ENCODE results near the gene ATL1.
"Not testable (repeated sequence)": the region's sequence is repeated elsewhere in the genome, so short reads cannot be mapped to it uniquely, and the experiment has no call there.

Gene ATL1

GRCh38 chr14:50602035-50602434, 42.1 kb downstream of the ATL1 start:
- DNase-seq (ENCODE audit: low read depth): no peak

DNA sequence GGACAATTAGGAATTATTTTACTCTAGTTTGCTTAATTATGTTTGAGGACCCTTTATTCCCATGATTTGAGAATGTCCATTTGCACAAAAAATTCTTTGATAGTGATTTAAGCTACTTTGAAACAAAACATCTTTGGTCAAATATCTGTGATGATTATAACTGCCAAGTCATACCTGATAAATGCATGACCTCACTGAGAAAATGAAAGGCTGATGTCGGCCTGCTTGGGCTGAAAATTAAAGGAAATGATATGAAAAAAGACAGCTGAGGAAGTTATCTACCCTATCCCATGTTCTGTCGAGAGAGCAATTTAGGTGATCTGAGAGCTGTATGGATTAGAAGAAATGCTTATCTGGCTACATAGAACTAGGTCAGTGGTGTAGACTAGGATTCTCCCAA, 43.6 kb downstream of the ATL1 start:
- peak; percentile 26 for DNase-seq (ENCODE audit: low read depth)

DNA sequence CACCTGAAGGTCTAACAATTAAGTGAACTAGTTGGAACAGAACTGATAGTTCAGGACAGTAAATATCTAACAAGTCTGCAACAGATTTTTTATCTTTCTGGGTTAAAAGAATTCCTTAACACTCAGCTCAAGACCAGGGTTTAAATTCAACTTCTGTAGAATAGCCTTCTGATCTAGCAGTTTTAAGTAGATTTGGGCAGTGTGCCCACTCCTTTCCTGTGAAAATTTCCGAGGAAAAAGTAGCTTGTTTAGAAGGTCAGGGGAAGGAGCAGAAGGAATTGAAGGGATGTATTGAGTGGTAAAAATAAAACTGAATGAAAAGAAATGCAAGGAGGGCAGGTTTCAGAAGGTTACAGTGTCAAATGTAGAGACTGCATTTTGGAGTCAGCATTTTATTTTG, 45.8 kb downstream of the ATL1 start:
- DNase-seq (ENCODE audit: low read depth): peak; percentile 21

DNA sequence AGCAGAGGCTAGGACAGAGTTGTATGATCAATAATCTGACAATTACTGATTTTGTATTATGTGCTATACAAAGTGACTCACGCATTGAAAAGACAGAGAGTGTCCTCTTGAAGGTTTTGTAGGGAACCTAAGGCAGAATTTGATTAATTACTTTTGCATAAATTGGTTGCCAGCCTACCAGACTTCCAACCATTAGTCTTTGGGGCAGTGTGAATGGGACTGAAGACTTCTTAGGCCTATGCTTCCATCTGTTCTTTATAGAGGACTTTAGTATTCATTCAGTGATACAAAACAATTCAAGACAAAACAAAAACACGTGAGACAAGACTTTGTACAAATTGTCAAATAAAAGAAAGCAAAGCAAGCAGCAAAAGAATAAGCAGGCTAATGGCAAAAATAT, 46.5 kb downstream of the ATL1 start:
- no peak for DNase-seq (ENCODE audit: low read depth)

GRCh38 chr14:50607181-50607580, 47.2 kb downstream of the ATL1 start:
- no peak for DNase-seq (ENCODE audit: low read depth)

- DNase-seq (ENCODE audit: low read depth): no peak
Measured at GRCh38 chr14:50607761-50608160, 47.8 kb downstream of the ATL1 start.

GRCh38 chr14:50608302-50608851, 48.4 kb downstream of the ATL1 start:
- no peak for DNase-seq (ENCODE audit: low read depth)

DNA sequence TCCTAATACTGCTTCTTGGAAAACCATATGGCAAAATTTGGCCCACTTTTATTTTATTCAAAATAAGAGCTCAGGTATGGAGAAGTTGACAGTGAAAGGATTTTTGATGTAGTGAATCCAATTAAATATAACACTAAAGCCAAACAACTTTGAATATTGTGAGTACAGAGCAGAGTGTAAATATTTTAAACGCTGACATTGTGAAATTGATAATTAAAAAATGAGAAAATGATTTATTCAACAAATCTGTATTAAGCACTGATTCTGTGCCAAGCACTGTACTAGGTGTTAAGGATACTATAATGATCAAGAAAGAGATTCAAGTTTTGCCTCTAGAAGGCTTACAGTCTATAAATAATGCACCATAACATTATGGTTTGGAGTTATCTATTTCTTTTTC, 50.5 kb downstream of the ATL1 start:
- DNase-seq (ENCODE audit: low read depth): no peak

DNA sequence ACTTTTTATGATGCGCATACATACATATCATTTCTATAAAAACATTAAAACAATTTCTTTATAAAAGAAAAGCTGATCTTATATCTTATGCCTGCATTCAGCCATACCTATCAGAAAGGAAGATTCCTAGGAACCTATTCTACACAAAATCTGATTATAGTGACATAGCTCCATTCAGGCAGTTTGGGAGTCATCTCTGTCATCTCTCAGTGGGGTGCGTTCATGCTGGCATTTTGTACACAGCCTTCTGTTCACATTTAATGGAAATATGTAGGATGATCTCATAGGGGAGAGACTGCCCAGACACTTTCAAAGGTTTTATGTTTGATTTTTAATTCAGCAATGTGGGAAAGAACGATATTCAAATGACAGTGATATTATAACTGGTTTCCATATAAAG, 52.9 kb downstream of the ATL1 start:
- DNase-seq (ENCODE audit: low read depth): no peak

GRCh38 chr14:50615056-50615455, 55.1 kb downstream of the ATL1 start:
- no peak for DNase-seq (ENCODE audit: low read depth)

GRCh38 chr14:50615552-50615951, 55.6 kb downstream of the ATL1 start:
- no peak for DNase-seq (ENCODE audit: low read depth)

DNA sequence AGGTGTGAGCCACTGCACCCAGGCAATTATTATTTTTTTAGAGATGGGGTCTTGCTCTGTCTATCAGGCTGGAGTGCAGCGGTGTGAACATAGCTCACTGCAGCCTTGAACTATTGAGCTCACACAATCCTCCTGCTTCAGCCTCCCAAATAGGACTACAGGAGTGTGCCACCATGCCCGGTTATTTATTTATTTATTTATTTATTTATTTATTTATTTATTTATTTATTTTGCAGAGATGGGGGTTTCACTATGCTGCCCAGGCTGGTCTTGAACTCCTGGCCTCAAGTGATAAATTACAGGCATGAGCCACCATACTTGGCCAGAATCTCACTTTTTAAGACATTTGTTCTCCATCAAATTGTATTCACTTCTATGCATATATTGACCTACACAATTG, 56.3 kb downstream of the ATL1 start:
- DNase-seq (ENCODE audit: low read depth): no peak

- peak; percentile 59 for DNase-seq (ENCODE audit: low read depth)
Measured at GRCh38 chr14:50619569-50620141, 59.7 kb downstream of the ATL1 start.

- no peak for DNase-seq (ENCODE audit: low read depth)
Measured at GRCh38 chr14:50620341-50620740, 60.4 kb downstream of the ATL1 start.

DNA sequence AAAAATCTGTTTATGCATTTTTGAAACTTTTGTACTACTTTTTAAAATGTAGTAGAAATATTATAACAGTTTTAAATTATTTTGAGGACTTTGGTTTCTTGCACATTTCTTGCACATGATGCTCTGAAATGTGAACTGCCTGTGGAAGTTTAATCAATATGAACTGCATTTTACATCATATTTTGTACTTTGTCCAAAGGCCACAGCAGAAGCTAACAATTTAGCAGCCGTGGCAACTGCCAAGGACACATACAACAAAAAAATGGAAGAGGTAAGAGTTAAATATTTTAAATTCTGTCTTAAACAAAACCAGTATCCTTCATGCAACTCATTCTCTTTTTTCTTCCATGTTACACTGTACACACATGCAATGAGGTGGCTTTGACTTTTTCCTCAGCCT, 63.0 kb downstream of the ATL1 start:
- DNase-seq (ENCODE audit: low read depth): no peak

GRCh38 chr14:50624447-50624846, 64.5 kb downstream of the ATL1 start:
- DNase-seq (ENCODE audit: low read depth): no peak

- DNase-seq (ENCODE audit: low read depth): not testable (repeated sequence)
Measured at GRCh38 chr14:50624947-50625346, 65.0 kb downstream of the ATL1 start.

DNA sequence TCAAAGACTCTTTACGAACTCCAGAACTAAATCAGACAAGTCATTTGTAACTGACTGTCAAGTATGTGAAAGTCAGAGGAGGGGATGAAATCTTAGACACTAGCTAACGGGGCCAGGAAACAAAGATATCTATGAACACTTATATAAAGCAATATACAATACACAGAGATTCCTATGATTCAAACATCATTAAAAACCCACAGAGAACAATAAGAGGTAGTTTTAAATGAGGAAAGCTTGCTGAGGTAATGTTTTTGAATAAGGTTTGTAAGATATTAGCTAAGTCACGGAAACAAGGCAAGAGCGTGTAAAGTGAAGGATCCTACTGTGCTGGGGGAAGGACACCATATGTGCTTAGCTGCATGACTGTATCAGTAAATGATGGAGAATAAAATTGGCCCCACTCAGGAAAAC, 71.5 kb downstream of the ATL1 start:
- DNase-seq (ENCODE audit: low read depth): peak; percentile 16

DNA sequence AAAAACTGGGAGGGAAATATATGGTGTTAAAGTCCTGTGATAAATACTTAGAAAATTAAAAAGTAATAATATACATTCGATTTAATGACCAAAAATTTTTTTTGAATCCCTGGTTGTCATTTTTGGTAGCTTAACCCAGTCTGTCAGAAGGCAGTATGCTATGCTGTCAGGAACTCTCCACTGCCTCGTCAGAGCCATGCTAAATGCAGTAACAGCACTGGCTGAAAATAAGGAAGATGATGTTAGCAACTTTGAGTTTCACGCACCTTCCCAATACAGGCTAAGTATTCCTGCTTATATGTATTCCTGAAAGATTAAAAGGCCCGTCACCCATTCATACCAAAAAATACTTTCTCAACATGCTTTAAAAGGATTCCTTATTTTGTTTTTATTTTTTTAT, 74.0 kb downstream of the ATL1 start:
- no peak for DNase-seq (ENCODE audit: low read depth)

- DNase-seq (ENCODE audit: low read depth): peak; percentile 10
Measured at GRCh38 chr14:50635141-50635540, 75.2 kb downstream of the ATL1 start.

GRCh38 chr14:50647282-50647681, 87.3 kb downstream of the ATL1 start:
- DNase-seq (ENCODE audit: low read depth): no peak

GRCh38 chr14:50647753-50648152, 87.8 kb downstream of the ATL1 start:
- no peak for DNase-seq (ENCODE audit: low read depth)

- DNase-seq (ENCODE audit: low read depth): no peak
Measured at GRCh38 chr14:50649691-50650090, 89.7 kb downstream of the ATL1 start.

GRCh38 chr14:50656776-50657175, 96.8 kb downstream of the ATL1 start:
- DNase-seq (ENCODE audit: low read depth): peak; percentile 50

Data from amniotic epithelial cell (primary cell).